RWPE1 (cell line): Measurements from ENCODE around the gene CUEDC2.

Experiments
- CTCF ChIA-PET: fragments of 350-600 bp; sonication (Branson Sonifier 250); formaldehyde crosslinking; extraction: SDS; loops from one replicate; lab custom pipeline; 2021; lab: Yijun Ruan, JAX
- POLR2A ChIA-PET: fragments of 400-600 bp; formaldehyde crosslinking; extraction: SDS; loops from one replicate; lab custom pipeline; 2020; ENCODE audit warnings: antibody characterized with exemption; ENCODE audit not compliant: low non-redundant PET; lab: Yijun Ruan, JAX
- DNase-seq: peaks from one replicate; pipeline ENCODE4 v3.0.0; 2012; ENCODE audit warnings: low spot score
- H3K27ac ChIP-seq: fragments of 450-650 bp; 2 replicates; pipeline ENCODE4 v1.5.1; 2017
- TF ChIP-seq, protein P1 (sequence below): fragments of 450-650 bp; conservative IDR thresholded peaks from 2 replicates; pipeline ENCODE4 v1.5.1; 2017; ENCODE audit warnings: low read depth, mild to moderate bottlenecking

Gene CUEDC2

DNA sequence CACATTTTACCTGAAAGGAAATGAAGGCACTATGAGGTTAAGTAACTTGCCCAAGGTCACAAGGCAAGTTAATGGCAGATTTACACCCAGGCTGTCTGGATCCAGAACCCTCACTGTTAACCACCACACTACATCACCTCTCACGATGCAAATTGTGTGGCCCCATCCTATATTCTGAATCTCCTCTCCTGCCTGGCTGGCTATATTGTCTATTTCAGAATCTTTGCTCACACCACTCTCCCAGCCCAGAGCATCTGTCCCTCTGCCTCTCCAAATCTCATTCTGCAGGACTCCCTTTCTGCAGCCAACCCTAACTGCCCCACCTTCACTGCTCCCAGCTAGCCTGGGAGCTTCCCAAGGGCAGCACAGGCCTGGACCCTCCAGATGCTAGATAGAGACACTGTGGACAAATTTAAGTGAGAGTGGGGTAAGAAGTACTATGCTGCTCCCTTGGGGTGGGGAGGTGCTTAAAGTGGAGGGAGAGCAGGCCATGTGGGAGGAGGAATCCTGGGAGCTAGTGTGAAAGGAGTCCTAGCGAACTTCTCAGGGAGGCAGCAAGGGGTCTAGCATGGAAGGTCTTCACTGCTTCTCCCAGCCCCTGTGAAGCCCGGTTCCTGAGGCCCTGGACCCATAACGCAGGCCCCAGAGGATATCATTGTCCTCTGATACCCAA lies 786 bp downstream of the CUEDC2 start:
- peak; percentile 33 for DNase-seq
- ChIA-PET POLR2A (interaction anchor here (1.4 kb wide), 1 partner anchor 8 kb away, joined by 3 read pairs; no protein-coding TSS in a partner anchor), CTCF (interaction anchor here (0.7 to 1.7 kb wide), 5 partner anchors 10 to 47 kb away, joined by 3 to 8 read pairs (median 4); partner anchors contain the start of gene C10orf95)
- H3K27ac ChIP-seq, result peak overlapping the region; percentile 84
- TF ChIP-seq, protein P1, sequence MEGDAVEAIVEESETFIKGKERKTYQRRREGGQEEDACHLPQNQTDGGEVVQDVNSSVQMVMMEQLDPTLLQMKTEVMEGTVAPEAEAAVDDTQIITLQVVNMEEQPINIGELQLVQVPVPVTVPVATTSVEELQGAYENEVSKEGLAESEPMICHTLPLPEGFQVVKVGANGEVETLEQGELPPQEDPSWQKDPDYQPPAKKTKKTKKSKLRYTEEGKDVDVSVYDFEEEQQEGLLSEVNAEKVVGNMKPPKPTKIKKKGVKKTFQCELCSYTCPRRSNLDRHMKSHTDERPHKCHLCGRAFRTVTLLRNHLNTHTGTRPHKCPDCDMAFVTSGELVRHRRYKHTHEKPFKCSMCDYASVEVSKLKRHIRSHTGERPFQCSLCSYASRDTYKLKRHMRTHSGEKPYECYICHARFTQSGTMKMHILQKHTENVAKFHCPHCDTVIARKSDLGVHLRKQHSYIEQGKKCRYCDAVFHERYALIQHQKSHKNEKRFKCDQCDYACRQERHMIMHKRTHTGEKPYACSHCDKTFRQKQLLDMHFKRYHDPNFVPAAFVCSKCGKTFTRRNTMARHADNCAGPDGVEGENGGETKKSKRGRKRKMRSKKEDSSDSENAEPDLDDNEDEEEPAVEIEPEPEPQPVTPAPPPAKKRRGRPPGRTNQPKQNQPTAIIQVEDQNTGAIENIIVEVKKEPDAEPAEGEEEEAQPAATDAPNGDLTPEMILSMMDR, result no peak

DNA sequence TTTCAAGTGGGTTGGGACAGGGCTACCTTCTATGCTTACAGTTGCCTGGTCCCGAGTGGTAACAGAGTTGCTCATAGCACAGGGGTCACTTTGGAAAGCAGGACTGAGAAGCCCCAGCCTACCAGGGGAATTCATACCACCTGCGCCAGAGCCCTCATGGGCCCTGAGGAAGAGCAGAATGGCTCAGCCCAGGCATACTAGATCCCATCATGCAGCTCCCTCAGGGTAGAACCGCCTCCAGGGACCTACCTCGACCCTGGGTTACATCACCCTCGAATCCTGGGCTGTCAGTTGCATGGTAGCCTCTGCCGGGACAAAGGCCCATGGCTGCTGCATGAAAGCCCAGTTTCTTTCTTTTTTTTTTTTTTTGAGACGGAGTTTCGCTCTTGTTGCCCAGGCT lies 2.9 kb downstream of the CUEDC2 start:
- ChIA-PET CTCF (no interaction called here), POLR2A (interaction anchor here (0.6 to 0.7 kb wide), 3 partner anchors 31 to 307 kb away, joined by 3 to 4 read pairs (median 4); no protein-coding TSS in a partner anchor)
- TF ChIP-seq, protein P1, result no peak
- no peak overlapping the region for H3K27ac ChIP-seq
- no peak for DNase-seq

DNA sequence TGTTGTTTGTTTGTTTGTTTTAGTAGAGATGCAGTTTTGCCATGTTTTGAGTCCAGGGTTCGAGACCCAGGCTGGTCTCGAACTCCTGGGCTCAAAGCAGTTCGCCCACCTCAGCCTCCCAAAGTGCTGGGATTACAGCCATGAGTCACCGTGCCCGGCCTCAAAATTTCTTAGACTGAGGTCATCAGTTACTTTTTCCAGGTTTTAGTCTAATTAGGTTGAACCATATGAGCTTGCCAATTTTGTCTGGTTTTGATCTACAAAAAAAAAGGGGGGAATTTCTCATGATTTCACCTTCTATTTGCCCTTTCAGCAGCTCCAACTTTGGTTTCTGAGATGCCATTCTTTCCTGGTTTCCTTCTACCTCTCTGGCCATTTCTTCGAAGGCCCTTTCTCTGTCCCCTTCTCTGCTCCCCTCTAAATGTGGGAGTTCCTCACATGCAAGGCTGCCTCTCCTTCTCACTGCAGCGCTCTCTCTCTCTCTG lies 5.5 kb downstream of the CUEDC2 start:
- no peak overlapping the region for H3K27ac ChIP-seq
- DNase-seq, result no peak
- TF ChIP-seq, protein P1, result no peak
- ChIA-PET CTCF (no interaction called here), POLR2A (no interaction called here)

DNA sequence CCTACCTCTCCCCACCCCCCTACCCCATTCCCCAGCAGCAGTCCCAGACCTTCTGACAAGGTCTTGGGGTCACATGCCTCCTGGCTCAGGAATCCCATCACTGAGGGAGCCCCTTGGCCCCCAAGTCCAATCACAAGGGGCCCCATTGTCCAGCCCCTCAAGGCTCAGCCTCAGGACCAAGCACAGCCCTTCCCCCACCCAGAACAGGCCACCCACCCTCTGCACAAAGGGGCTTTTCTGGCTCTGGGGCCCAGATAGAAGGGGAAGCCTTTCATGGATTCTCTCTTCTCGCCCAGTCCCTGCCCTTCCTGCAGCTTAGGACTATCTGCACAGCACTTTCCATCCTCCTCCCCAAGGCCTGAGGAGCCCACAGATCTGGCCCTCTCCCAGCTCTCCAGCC lies 6.9 kb downstream of the CUEDC2 start:
- peak overlapping the region; percentile 96; the same call in 1 of the 2 replicates for H3K27ac ChIP-seq
- no peak for DNase-seq
- TF ChIP-seq, protein P1, result no peak
- ChIA-PET POLR2A (no interaction called here), CTCF (interaction anchor here (0.6 to 1.5 kb wide), 3 partner anchors 31 to 54 kb away, joined by 3 to 5 read pairs (median 4); no protein-coding TSS in a partner anchor)

DNA sequence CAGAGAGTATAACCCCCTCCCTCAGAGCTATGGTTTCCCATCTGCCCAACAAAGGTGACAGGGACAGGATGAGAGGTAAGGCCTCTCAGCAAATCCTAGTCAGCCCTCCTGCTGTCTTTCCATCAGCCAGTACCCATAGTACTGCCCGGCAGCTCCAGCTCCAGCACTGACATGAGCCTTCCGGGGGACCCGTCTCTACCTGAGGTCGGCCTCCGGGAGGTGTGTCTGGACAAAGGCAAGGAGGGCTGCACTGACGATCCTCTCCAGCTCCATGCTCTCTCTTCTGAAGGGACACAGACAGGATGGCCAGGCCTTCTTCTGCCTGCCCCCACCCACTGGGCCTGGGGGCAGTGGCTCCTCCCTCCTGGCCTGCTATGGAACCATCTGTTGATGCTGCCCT lies 7.5 kb downstream of the CUEDC2 start:
- TF ChIP-seq, protein P1, result no peak
- peak overlapping the region; percentile 96 for H3K27ac ChIP-seq
- no peak for DNase-seq
- CTCF ChIA-PET, result interaction anchor here (0.6 to 5.7 kb wide), 5 partner anchors 28 to 835 kb away, joined by 3 to 108 read pairs (median 5); partner anchors contain the start of genes ELOVL3 and NFKB2
- POLR2A ChIA-PET, result no interaction called here

DNA sequence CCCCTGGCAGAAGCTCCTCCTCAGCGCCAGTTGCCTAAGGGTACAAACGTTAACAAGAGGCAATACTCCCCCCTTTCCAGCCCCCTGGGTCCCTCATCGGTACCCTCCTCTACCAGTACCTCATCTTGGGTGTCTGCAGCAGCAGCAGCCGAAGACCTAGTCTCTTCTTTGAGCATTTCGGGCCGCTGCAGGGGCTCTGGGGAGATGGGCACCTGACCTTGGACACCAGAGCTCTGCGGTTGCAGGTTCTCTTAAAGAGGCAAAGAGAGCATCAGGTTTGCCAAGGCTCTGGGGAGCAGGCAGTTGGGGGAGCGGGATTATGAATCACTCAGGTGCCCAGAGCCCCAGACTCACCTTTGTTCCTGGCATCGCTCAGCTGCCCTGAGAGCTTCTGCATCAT lies 8.2 kb downstream of the CUEDC2 start:
- CTCF ChIA-PET, result interaction anchor here (0.6 to 5.7 kb wide), 6 partner anchors 22 to 835 kb away, joined by 3 to 108 read pairs (median 6); partner anchors contain the start of genes ELOVL3 and NFKB2
- POLR2A ChIA-PET, result interaction anchor here (0.5 kb wide), 1 partner anchor 28 kb away, joined by 3 read pairs; the partner anchor contains the start of gene NFKB2
- no peak for DNase-seq
- TF ChIP-seq, protein P1, result no peak
- peak overlapping the region; percentile 96 for H3K27ac ChIP-seq
